HCT116 (cell line): Measurements from ENCODE around the gene BSND. TPM values are rescaled to one million over a fixed set of nuclear protein-coding genes. Genes with fewer than 3 reads are reported as not detected.

Source experiments
- ATAC-seq: fragments of 200-7000 bp; cut with Tn5 transposase; 2 replicates; pipeline ENCODE4 v1.9.1; 2020; ENCODE audit warnings: mild to moderate bottlenecking, moderate library complexity
- BruUV-seq: library from RNA; stranded (reverse); fragments of 400-500 nt; replicated peaks from 2 replicates; lab custom pipeline; 2021; lab: Mats Ljungman, UMichigan
- CTCF ChIA-PET: fragments of 300-600 bp; sonication (Branson Sonifier 250); formaldehyde crosslinking; loops from one replicate; lab custom pipeline; 2021; ENCODE audit warnings: antibody characterized with exemption; lab: Charles Lee
- POLR2A ChIA-PET: fragments of 300-600, 350-600 bp; sonication (Branson Sonifier 250); formaldehyde crosslinking; loops from one replicate; lab custom pipeline; 2021; ENCODE audit warnings: antibody characterized with exemption; lab: Charles Lee
- RAD21 ChIA-PET, 2 experiments: fragments of 300-600 bp; sonication (Branson Sonifier 250); formaldehyde crosslinking; loops; one replicate each; lab custom pipeline; 2023; ENCODE audit warnings: low total read pairs in 2 of 2; ENCODE audit not compliant: uncharacterized antibody in 2 of 2, unreplicated experiment in 2 of 2, low non-redundant PET in 1 of 2; lab: Charles Lee
- DNase-seq: peaks from one replicate; pipeline ENCODE4 v3.0.0-alpha.2; 2010; ENCODE audit warnings: low read depth, low spot score
- H2AFZ ChIP-seq: fragments of 200-600 bp; shearing (Covaris generic), sonication (generic); 2 replicates; pipeline ENCODE4 v1.6.1; 2017; ENCODE audit warnings: low read depth, mixed run types, mixed read lengths, antibody characterized with exemption, low read length; ENCODE audit not compliant: poor library complexity, severe bottlenecking
- H3K27ac ChIP-seq: 2 replicates; pipeline ENCODE4 v1.5.1; 2012; ENCODE audit warnings: low read depth, low read length
- H3K27me3 ChIP-seq: fragments of 200-600 bp; sonication (generic); 2 replicates; pipeline ENCODE4 v1.6.1; 2016; ENCODE audit warnings: mixed run types, low read length, mixed read lengths; ENCODE audit not compliant: insufficient read depth
- H3K36me3 ChIP-seq, 2 experiments: fragments of 200-500 bp in 1 of 2; fragments of 200-600 bp in 1 of 2; sonication (Bioruptor generic) in 1 of 2; sonication (generic) in 1 of 2; 2 replicates each; pipeline versions ENCODE4 v1.5.1 to v1.6.1; 2014 to 2016; ENCODE audit warnings: low read length in 2 of 2, inconsistent platforms in 1 of 2, mixed read lengths in 1 of 2, mixed run types in 1 of 2; ENCODE audit not compliant: insufficient read depth in 2 of 2, control insufficient read depth in 1 of 2
- H3K4me1 ChIP-seq, 2 experiments: fragments of 200-600 bp in 1 of 2; sonication (generic) in 1 of 2; 2 replicates each; pipeline versions ENCODE4 v1.5.1 to v1.6.1; 2012 to 2017; ENCODE audit warnings: low read length in 2 of 2, inconsistent platforms in 1 of 2, mild to moderate bottlenecking in 1 of 2, mixed read lengths in 1 of 2, mixed run types in 1 of 2, moderate library complexity in 1 of 2; ENCODE audit not compliant: insufficient read depth in 2 of 2, control insufficient read depth in 1 of 2
- H3K4me2 ChIP-seq: fragments of 200-600 bp; sonication (generic); 2 replicates; pipeline ENCODE4 v1.6.1; 2017; ENCODE audit warnings: mixed run types, low read length, mixed read lengths
- H3K4me3 ChIP-seq, 2 experiments: fragments of 200-600 bp in 1 of 2; sonication (generic) in 1 of 2; replicated peaks in 1 of 2; 2 replicates each; pipeline ENCODE4 v1.5.1; 2011 to 2016; ENCODE audit warnings: low read length in 2 of 2, control low read depth in 1 of 2, low read depth in 1 of 2, mild to moderate bottlenecking in 1 of 2, mixed read lengths in 1 of 2, mixed run types in 1 of 2
- H3K79me2 ChIP-seq: fragments of 200-600 bp; sonication (generic); 2 replicates; pipeline ENCODE4 v1.6.1; 2017; ENCODE audit warnings: mild to moderate bottlenecking, mixed run types, low read length, moderate library complexity, mixed read lengths; ENCODE audit not compliant: insufficient read depth
- H3K9ac ChIP-seq: fragments of 200-600 bp; sonication (generic); 2 replicates; pipeline ENCODE4 v1.6.1; 2016; ENCODE audit warnings: low read length, mixed read lengths
- H3K9me2 ChIP-seq: fragments of 200-600 bp; sonication (generic), shearing (Covaris generic); 2 replicates; pipeline ENCODE4 v1.6.1; 2017; ENCODE audit warnings: mixed run types, mild to moderate bottlenecking, moderate library complexity; ENCODE audit not compliant: insufficient read depth
- H3K9me3 ChIP-seq, 2 experiments: fragments of 200-500 bp in 1 of 2; fragments of 200-600 bp in 1 of 2; sonication (Bioruptor generic) in 1 of 2; sonication (generic) in 1 of 2; 2 replicates each; pipeline ENCODE4 v1.6.1; 2014 to 2017; ENCODE audit warnings: low read length in 2 of 2, mixed read lengths in 2 of 2, inconsistent platforms in 1 of 2, low read depth in 1 of 2, mild to moderate bottlenecking in 1 of 2, mixed run types in 1 of 2, moderate library complexity in 1 of 2; ENCODE audit not compliant: control insufficient read depth in 1 of 2, insufficient read depth in 1 of 2
- H4K20me1 ChIP-seq: fragments of 200-600 bp; sonication (generic), shearing (Covaris generic); 2 replicates; pipeline ENCODE4 v1.6.1; 2017; ENCODE audit warnings: mixed run types, mild to moderate bottlenecking, moderate library complexity; ENCODE audit not compliant: insufficient read depth
- CBX3 ChIP-seq: IDR thresholded peaks from 2 replicates; pipeline ENCODE4 v1.6.1; 2012; ENCODE audit warnings: low read depth
- CTCF ChIP-seq, 3 experiments: fragments of 200-600 bp in 1 of 3; sonication (generic) in 1 of 3; IDR thresholded peaks in 2 of 3; conservative IDR thresholded peaks in 1 of 3; 2 replicates each; pipeline ENCODE4 v1.5.1; 2012 to 2017; ENCODE audit warnings: low read depth in 2 of 3, low read length in 2 of 3, antibody characterized with exemption in 1 of 3, borderline replicate concordance in 1 of 3, control low read depth in 1 of 3, mild to moderate bottlenecking in 1 of 3, mixed read lengths in 1 of 3, mixed run types in 1 of 3, moderate library complexity in 1 of 3; ENCODE audit not compliant: insufficient read depth in 1 of 3
- EZH2phosphoT487 ChIP-seq: fragments of 200-600 bp; IDR thresholded peaks from 2 replicates; pipeline ENCODE4 v1.6.1; 2018; ENCODE audit warnings: antibody characterized with exemption, borderline replicate concordance
- JUND ChIP-seq: IDR thresholded peaks from 2 replicates; pipeline ENCODE4 v1.6.1; 2012
- MAX ChIP-seq: IDR thresholded peaks from 2 replicates; pipeline ENCODE4 v1.6.1; 2012
- POLR2A ChIP-seq: IDR thresholded peaks from 2 replicates; pipeline ENCODE4 v1.7.0; 2011; ENCODE audit warnings: borderline replicate concordance; ENCODE audit not compliant: insufficient read depth, insufficient read length; ENCODE audit errors: extremely low read depth
- POLR2AphosphoS5 ChIP-seq: IDR thresholded peaks from 2 replicates; pipeline ENCODE4 v1.6.1; 2011; ENCODE audit warnings: mild to moderate bottlenecking, low read depth, low read length, moderate library complexity
- REST ChIP-seq: IDR thresholded peaks from 2 replicates; pipeline ENCODE4 v1.6.1; 2012; ENCODE audit warnings: low read depth
- SIN3A ChIP-seq: IDR thresholded peaks from 2 replicates; pipeline ENCODE4 v1.6.1; 2012; ENCODE audit warnings: low read depth
- SP1 ChIP-seq: IDR thresholded peaks from 2 replicates; pipeline ENCODE4 v1.6.1; 2012; ENCODE audit warnings: low read depth
- ZFX ChIP-seq: fragments of 450-650 bp; IDR thresholded peaks from 2 replicates; pipeline ENCODE4 v1.6.1; 2017
- intact Hi-C: fragments of 100-400 bp; cut with micrococcal nuclease; formaldehyde crosslinking; loops from 2 replicates; pipeline ENCODE4 v1.10.0; 2022
- total RNA-seq: library from RNA; stranded (reverse); gene quantifications from one replicate; pipeline ENCODE4 v1.2.1, GENCODE V29; 2021; ENCODE audit not compliant: unreplicated experiment

Gene BSND
- total RNA-seq, 1 experiment from 2014 or later, result not detected

GRCh38 chr1:55039342-55040082, 40.8 kb downstream of the BSND start, which contains the start of gene PCSK9:
TSS of gene PCSK9 (plus strand) at chr1:55039548. CDS start at chr1:55039838, 290 bp downstream.
- Histone ChIP-seq H3K9me2 (no peaks in the 10 kb centered on the region), H4K20me1 (no peaks in the 10 kb centered on the region), H3K79me2 (peaks cover 6% of the 10 kb centered on the region; the same call in 1 of the 2 replicates), H3K4me1 (peaks cover 14 to 46% of the 10 kb centered on the region in 2 experiments; a peak in 3 of 4 replicates), H2AFZ (peak within 1 kb of the TSS; percentile 60), H3K9ac (peak within 1 kb of the TSS; percentile 72), H3K4me3 (peak within 1 kb of the TSS; percentile 73 to 80), H3K9me3 (no peaks in the 10 kb centered on the region), H3K27ac (peak within 1 kb of the TSS; percentile 71), H3K27me3 (no peaks in the 10 kb centered on the region), H3K4me2 (peak within 1 kb of the TSS; percentile 97), H3K36me3 (0 out of 4 replicates have a peak, but pooled peaks cover 0 to 5% of the 10 kb centered on the region in 2 experiments)
- TSS peak; percentile 33 for BruUV-seq
- intact Hi-C loops, result no loop called here
- DNase-seq (peak; percentile 60), ATAC-seq (peak; percentile 78)
- TF ChIP-seq SP1 (peak; percentile 66), CBX3 (peak; percentile 75), ZFX (peak; percentile 52; the same call in 1 of the 2 replicates), POLR2AphosphoS5 (peak; percentile 78), EZH2phosphoT487 (no peak), JUND (no peak), SIN3A (peak; percentile 69; the same call in 1 of the 2 replicates), POLR2A (peak; percentile 37), MAX (peak; percentile 94), CTCF (IDR thresholded peaks at IDR 0.05 in 2 of 3, conservative IDR thresholded peaks at IDR 0.05 in 1 of 3; ENCODE audit: borderline replicate concordance in 1 of 3, insufficient read depth in 1 of 3, low read depth in 2 of 3, low read length in 2 of 3) (no peak), REST (no peak)
- POLR2A ChIA-PET, result no interaction called here
- CTCF ChIA-PET, result interaction anchor here (2.4 kb wide), 1 partner anchor 17 kb away, joined by 9 read pairs; no protein-coding TSS in a partner anchor
- RAD21 ChIA-PET, result no interaction called here
